NT2/D1 (cell line): Measurements from ENCODE around the gene PIK3R1.

ENCODE experiments used
- SUZ12 ChIP-seq: IDR thresholded peaks from 2 replicates; pipeline ENCODE4 v1.6.1; 2011; ENCODE audit not compliant: insufficient read length, insufficient read depth; ENCODE audit errors: extremely low read depth
- YY1 ChIP-seq: IDR thresholded peaks from 2 replicates; pipeline ENCODE4 v1.6.1; 2011; ENCODE audit not compliant: insufficient read length, insufficient read depth
- ZNF274 ChIP-seq: IDR thresholded peaks from 2 replicates; pipeline ENCODE4 v1.6.1; 2011; ENCODE audit warnings: mild to moderate bottlenecking, low read depth, low read length

- TF ChIP-seq YY1 (no peak), SUZ12 (no peak), ZNF274 (no peak)
Observed at GRCh38 chr5:68343421-68343826, 127.9 kb downstream of the PIK3R1 start.
